GM12891 (cell line): Measurements from ENCODE around the gene WRAP73.

Source experiments
- DNase-seq: peaks from one replicate; pipeline ENCODE4 v3.0.0; 2011; ENCODE audit warnings: low spot score; ENCODE audit not compliant: insufficient read length
- FAIRE-seq: peaks from 2 replicates; lab custom pipeline; 2011; peaks lifted over from hg19 to GRCh38; lab: Jason Lieb, UNC
- PAX5 ChIP-seq: IDR thresholded peaks from 2 replicates; pipeline ENCODE4 v1.6.1; 2011; ENCODE audit warnings: low read length, moderate library complexity, mild to moderate bottlenecking; ENCODE audit not compliant: insufficient read depth, severe bottlenecking
- POLR2A ChIP-seq: IDR thresholded peaks from 2 replicates; pipeline ENCODE4 v1.6.1; 2011; ENCODE audit warnings: low read depth, low read length, control low read depth
- POLR2AphosphoS5 ChIP-seq: IDR thresholded peaks from 2 replicates; pipeline ENCODE4 v1.6.1; 2011; ENCODE audit warnings: low read depth, low read length, control low read depth
- POU2F2 ChIP-seq: IDR thresholded peaks from 2 replicates; pipeline ENCODE4 v1.6.1; 2011; ENCODE audit warnings: low read depth, mild to moderate bottlenecking, control low read depth, low read length, moderate library complexity
- SPI1 ChIP-seq: IDR thresholded peaks from 2 replicates; pipeline ENCODE4 v1.6.1; 2011; ENCODE audit warnings: low read depth, low read length, control low read depth
- TAF1 ChIP-seq: IDR thresholded peaks from 2 replicates; pipeline ENCODE4 v1.6.1; 2011; ENCODE audit warnings: low read depth, low read length, control low read depth

WRAP73 gene

GRCh38 chr1:3651026-3651929 lies 1.4 kb upstream of the WRAP73 start:
- DNase-seq (no peak), FAIRE-seq (no peak)
- TF ChIP-seq SPI1 (no peak), POU2F2 (no peak), POLR2AphosphoS5 (no peak), TAF1 (no peak), POLR2A (no peak), PAX5 (no peak)

GRCh38 chr1:3650248-3651025 lies 534 bp upstream of the WRAP73 start:
- FAIRE-seq (no peak), DNase-seq (no peak)
- TF ChIP-seq SPI1 (no peak), POU2F2 (no peak), TAF1 (no peak), POLR2AphosphoS5 (no peak), PAX5 (no peak), POLR2A (no peak)

GRCh38 chr1:3646596-3646995 lies 3.3 kb downstream of the WRAP73 start:
- FAIRE-seq (no peak), DNase-seq (no peak)
- TF ChIP-seq TAF1 (no peak), PAX5 (no peak), POLR2AphosphoS5 (no peak), POU2F2 (no peak), POLR2A (no peak), SPI1 (no peak)

DNA sequence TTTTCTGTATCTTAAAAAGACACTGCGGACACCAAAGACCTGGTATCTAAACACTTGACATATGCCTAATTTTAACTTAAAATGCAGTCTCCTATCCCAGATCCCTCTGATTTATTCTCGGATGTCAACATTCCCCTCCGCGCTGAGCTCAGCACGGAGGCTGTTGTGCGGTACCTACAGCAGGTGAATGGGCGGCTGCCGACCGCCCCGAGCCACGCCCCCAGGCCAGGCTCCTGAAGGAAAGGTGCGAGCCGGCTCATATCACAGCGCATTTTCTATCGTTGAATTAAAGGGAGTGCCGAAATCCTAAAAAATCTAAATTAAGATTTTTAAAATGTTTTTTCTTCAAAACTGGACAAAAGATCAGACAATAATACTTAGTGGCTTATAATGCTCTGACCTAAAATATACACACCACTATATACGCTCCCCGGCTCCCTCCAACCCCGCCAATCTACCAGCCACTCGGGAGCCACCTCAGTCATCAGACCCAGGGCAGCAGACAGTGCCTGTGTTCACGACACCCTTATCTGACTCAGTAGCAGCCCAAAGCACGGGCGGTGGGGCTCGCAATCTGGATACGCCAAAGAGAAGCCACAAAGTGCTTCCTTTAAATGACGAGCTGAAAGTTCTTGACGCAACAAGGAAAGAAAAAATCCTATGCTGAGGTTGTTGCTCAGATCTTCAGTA lies 4.1 kb downstream of the WRAP73 start:
- FAIRE-seq (no peak), DNase-seq (no peak)
- no peak for TF ChIP-seq POLR2A
- TF ChIP-seq POU2F2, result no peak
- TF ChIP-seq PAX5, result no peak
- TF ChIP-seq SPI1, result no peak
- TF ChIP-seq TAF1, result no peak
- no peak for TF ChIP-seq POLR2AphosphoS5

- DNase-seq, result no peak
- no peak for FAIRE-seq
- TF ChIP-seq POU2F2, result no peak
- TF ChIP-seq POLR2A, result no peak
- no peak for TF ChIP-seq SPI1
- no peak for TF ChIP-seq POLR2AphosphoS5
- no peak for TF ChIP-seq TAF1
- TF ChIP-seq PAX5, result no peak
Observed at GRCh38 chr1:3645247-3645646, 4.7 kb downstream of the WRAP73 start.

DNA sequence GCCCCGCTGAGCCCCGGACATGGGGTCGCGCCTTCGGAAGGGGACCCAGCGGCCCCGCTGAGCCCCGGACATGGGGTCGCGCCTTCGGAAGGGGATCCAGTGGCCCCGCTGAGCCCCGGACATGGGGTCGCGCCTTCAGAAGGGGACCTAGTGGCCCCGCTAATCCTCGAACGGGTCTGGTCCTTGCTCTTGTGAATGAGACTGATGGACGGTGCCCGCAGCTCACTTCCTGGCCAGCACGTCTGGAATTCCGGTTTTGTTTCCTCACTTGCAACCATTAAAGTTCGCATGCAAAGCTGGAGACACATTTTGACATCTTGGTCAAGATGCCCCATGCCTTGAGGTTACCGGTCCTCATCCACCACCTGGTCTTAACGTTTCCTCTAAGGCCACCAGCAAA lies 5.6 kb downstream of the WRAP73 start:
- TF ChIP-seq TAF1 (no peak), POLR2AphosphoS5 (no peak), POLR2A (no peak), SPI1 (no peak), POU2F2 (no peak), PAX5 (no peak)
- FAIRE-seq (peak; percentile 41), DNase-seq (no peak)

DNA sequence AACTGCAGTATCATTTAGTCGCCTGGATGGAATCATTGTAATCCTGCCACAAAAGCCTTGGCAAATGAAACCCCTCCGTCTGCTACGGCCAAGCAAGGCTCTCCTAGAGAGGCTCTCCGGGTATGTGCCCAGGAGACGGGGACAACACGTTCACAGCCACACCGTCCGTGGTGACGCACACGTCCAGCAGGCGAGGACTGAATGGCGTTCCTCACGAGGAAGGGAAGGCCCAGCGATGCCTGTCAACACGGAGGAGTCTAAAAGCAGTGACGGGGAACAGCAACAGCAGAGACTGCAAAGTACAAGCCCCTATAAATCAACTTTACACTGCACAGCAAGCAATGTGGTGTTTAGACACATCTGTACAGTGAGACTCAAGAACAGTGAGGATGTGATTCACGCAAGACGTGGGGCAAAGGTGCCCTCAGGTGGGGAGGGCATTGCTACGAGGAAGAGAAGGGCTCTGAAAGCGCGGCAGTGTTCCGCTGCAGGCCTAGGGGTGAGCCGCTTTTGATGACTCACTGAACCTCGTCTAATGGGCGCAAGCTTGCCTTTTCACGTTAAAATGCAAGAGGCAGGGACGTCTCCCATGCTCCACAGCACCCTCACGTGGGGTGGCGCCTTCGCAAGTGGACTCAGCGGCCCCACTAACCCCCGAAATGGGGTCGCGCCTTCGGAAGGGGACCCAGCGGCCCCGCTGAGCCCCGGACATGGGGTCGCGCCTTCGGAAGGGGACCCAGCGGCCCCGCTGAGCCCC lies 6.8 kb downstream of the WRAP73 start:
- FAIRE-seq, result no peak
- TF ChIP-seq POLR2A, result no peak
- TF ChIP-seq PAX5, result no peak
- TF ChIP-seq TAF1, result no peak
- no peak for TF ChIP-seq SPI1
- no peak for TF ChIP-seq POLR2AphosphoS5
- no peak for TF ChIP-seq POU2F2

DNA sequence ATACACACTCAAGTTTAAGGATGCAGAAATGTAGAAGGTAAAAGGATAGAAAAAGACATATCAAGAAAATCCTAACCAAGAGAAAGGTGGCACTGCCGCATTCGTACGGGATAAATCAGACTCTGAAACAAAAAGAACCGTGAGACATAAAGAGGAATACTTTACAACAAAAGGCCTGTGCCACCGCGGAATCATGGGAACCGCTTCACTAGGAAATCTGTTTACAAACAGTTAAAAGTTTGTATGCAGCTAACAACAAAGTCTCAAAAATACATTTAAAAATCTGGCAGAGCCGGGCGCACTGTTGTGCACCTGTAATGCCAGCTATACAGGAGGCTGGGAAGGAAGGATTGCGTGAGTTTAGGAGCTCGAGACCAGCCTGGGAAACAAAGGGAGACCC lies 8.1 kb downstream of the WRAP73 start:
- DNase-seq (no peak), FAIRE-seq (no peak)
- TF ChIP-seq POLR2A (no peak), SPI1 (no peak), PAX5 (no peak), POLR2AphosphoS5 (no peak)

More for the DNA sequence above, 6.8 kb downstream of the WRAP73 start:
- no peak for DNase-seq
